ENCODE results near the gene TMEM100. TPM values are rescaled to one million over a fixed set of nuclear protein-coding genes. Genes with fewer than 3 reads are reported as not detected.

Gene TMEM100
- total and polyA plus RNA-seq, 2 donors (not counting 3 experiments of a cell fraction or from before 2014, with no cell fraction given) = not detected

GRCh38 chr17:55699181-55699860, 23.3 kb downstream of the TMEM100 start:
- no peaks in the 10 kb centered on the region for H3K9me3 ChIP-seq (replicated peaks; ENCODE audit: control insufficient read depth, insufficient read depth, low read length)
- intact Hi-C loops (cut with micrococcal nuclease) (no loop called here), dilution Hi-C loops (cut with MboI; ENCODE audit: extremely low pct_ligation_motif_present, low sequenced_read_pairs) (no loop called here)
- CTCF ChIA-PET = interaction anchor here (0.6 to 2.5 kb wide), 4 partner anchors 19 to 97 kb away, joined by 3 to 8 read pairs (median 4); no protein-coding TSS in a partner anchor
- H3K27me3 ChIP-seq (ENCODE audit: control insufficient read depth in 2 of 2, insufficient read depth in 2 of 2, low read length in 2 of 2) = peaks cover 0 to 4% of the 10 kb centered on the region in 2 experiments
- H3K4me1 ChIP-seq (ENCODE audit: control insufficient read depth, extremely low read depth, insufficient read depth, low read length) = no peaks in the 10 kb centered on the region
- H3K4me2 ChIP-seq (ENCODE audit: insufficient read depth, low read length) = no peak overlapping the region
- H2AFZ ChIP-seq (ENCODE audit: low read depth, low read length) = no peak overlapping the region
- no TSS peak for BruUV-seq (replicated peaks)
- TF ChIP-seq JUN (IDR thresholded peaks at IDR 0.05; ENCODE audit: borderline replicate concordance, insufficient read depth, insufficient read length, low read depth) (no peak), EZH2 (IDR thresholded peaks at IDR 0.05; ENCODE audit: borderline replicate concordance, low read depth, low read length, severe bottlenecking) (no peak), POLR2AphosphoS5 (IDR thresholded peaks at IDR 0.05; ENCODE audit: insufficient read depth, low read depth, low read length) (no peak), GATA2 (IDR thresholded peaks at IDR 0.05; ENCODE audit: insufficient read depth, insufficient read length, low read depth, low read length) (no peak), FOS (IDR thresholded peaks at IDR 0.05; ENCODE audit: borderline replicate concordance, insufficient read depth, low read length) (no peak), POLR2A (IDR thresholded peaks at IDR 0.05; ENCODE audit: low read depth, low read length) (no peak), MYC (IDR thresholded peaks at IDR 0.05; ENCODE audit: low read depth, low read length) (no peak)
- TF ChIP-seq, protein P1, sequence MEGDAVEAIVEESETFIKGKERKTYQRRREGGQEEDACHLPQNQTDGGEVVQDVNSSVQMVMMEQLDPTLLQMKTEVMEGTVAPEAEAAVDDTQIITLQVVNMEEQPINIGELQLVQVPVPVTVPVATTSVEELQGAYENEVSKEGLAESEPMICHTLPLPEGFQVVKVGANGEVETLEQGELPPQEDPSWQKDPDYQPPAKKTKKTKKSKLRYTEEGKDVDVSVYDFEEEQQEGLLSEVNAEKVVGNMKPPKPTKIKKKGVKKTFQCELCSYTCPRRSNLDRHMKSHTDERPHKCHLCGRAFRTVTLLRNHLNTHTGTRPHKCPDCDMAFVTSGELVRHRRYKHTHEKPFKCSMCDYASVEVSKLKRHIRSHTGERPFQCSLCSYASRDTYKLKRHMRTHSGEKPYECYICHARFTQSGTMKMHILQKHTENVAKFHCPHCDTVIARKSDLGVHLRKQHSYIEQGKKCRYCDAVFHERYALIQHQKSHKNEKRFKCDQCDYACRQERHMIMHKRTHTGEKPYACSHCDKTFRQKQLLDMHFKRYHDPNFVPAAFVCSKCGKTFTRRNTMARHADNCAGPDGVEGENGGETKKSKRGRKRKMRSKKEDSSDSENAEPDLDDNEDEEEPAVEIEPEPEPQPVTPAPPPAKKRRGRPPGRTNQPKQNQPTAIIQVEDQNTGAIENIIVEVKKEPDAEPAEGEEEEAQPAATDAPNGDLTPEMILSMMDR (IDR thresholded peaks at IDR 0.05; ENCODE audit: extremely low read depth in 1 of 2, insufficient read depth in 1 of 2, low read depth in 1 of 2, low read length in 2 of 2) = no peak
- TF ChIP-seq, protein P2, sequence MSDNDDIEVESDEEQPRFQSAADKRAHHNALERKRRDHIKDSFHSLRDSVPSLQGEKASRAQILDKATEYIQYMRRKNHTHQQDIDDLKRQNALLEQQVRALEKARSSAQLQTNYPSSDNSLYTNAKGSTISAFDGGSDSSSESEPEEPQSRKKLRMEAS (IDR thresholded peaks at IDR 0.05; ENCODE audit: insufficient read depth, insufficient read length) = no peak
- no peak overlapping the region for H3K9ac ChIP-seq (replicated peaks; ENCODE audit: extremely low read depth, insufficient read depth, low read length)
- FAIRE-seq (no peak), DNase-seq (ENCODE audit: low read depth, low spot score) (no peak)
- no peaks in the 10 kb centered on the region for H3K9me1 ChIP-seq (replicated peaks; ENCODE audit: control insufficient read depth, extremely low read depth, insufficient read depth, low read length)
- H3K27ac ChIP-seq (ENCODE audit: insufficient read depth, low read depth, low read length) = no peak overlapping the region
- no peaks in the 10 kb centered on the region for H4K20me1 ChIP-seq (replicated peaks; ENCODE audit: control insufficient read depth, extremely low read depth, insufficient read depth, low read length)
- POLR2A ChIA-PET = no interaction called here
- no peaks in the 10 kb centered on the region for H3K36me3 ChIP-seq (ENCODE audit: control insufficient read depth in 2 of 2, extremely low read depth in 1 of 2, insufficient read depth in 2 of 2, low read length in 2 of 2)
- no peak overlapping the region for H3K4me3 ChIP-seq (replicated peaks in 1 of 3; ENCODE audit: insufficient read depth in 1 of 3, low read depth in 1 of 3, low read length in 3 of 3)
- no peaks in the 10 kb centered on the region for H3K79me2 ChIP-seq (ENCODE audit: control insufficient read depth, insufficient read depth, low read length)

All from endothelial cell of umbilical vein (primary cell).